HG03060 (cell line): Measurements from ENCODE around the gene CACNA1D.

Source experiments
- ATAC-seq: cut with Tn5 transposase; IDR thresholded peaks from one replicate; pipeline ENCODE4 v1.9.1; 2021; ENCODE audit warnings: low read depth, moderate number of reproducible peaks; ENCODE audit not compliant: unreplicated experiment

CACNA1D gene

DNA sequence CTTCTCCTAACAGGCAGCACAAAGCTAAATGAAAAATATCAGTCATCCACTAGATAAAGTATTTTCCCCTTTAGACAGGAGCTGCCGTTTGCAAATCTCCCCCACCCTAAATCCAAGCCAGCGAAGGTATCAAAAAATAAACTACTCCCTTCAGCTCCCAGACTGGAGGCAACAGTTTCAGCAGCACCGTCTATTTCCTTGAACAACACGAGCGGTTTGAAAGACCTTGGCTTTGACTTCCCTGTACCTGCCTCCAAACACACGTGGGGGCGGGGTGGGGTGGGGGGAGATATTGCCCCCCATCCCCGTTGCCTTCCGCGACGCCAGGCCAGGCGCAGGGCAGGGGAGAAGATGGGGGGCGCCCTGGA is 832 bp upstream of the CACNA1D start:
- no peak for ATAC-seq

DNA sequence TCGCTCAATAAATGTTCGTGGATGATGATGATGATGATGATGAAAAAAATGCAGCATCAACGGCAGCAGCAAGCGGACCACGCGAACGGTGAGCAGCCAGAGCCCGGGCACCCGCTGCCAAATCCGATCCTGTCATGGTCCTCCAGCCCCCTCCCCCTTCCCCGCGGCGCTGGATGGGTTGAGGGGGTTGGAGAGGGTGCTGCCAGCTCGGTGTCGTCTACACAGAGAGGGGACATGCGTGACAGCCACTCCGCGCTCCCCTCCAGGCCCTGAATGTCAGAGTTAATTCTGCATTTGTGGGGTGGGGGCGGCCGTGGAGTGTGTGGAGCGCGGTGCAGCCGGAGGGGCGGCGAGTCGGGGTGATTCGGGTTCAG is 722 bp downstream of the CACNA1D start:
- ATAC-seq, result no peak

DNA sequence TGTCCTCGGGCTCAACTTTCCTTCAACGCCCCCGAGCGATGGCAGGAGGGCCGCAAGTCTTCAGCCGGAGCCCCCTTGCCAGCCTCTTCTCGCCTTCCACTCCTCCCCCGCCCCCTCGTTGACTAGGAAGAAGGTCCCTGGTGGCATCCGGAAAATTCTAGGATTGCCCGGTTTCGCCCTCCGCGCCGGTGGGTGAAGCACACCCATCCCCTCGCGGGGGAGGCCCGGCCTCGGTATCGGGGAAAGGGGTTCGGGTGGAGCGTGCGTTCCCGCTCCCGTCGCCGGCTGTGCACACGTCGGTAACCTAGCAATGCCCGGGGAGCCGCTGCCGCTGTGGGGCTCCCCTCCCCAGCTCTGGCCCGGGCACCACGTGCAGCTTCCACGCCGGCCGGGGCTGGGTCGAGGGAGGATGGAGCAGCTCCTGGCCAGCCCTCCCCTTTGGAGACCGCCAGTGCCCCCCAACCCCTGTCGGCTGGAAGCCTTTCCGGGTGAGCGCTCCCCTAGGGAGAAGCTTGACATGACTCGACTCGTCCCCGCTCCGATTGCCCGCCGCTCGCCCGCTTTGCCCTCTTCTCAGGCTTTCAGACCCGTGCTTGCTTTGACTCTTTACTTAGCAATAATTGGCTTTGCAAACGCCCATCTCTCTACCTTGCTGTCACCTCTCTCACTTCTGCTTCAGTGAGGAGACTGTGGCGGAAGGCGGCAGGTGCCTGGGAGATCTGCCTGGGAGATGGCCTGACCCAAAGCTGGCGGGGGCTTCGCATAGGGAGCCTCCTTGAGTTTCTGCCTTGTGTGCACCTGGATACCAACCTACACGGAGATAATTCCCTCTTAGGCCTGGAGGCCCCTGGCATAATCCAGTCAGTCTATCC is 1.3 kb downstream of the CACNA1D start:
- ATAC-seq, result no peak

DNA sequence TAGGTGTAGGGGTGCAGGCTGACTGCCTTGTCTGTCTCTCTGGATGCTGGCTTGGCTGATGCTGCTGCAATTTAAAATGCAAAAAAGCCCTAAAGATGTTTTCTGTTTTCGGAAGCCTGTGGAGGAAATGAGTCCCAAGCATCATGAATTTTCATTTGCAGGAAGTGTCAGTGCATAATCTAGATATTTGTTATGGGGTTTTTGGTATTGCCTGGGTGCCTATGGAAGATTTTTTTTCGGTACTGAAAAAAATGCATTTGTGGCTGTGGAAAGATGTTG is 1.9 kb downstream of the CACNA1D start:
- no peak for ATAC-seq

DNA sequence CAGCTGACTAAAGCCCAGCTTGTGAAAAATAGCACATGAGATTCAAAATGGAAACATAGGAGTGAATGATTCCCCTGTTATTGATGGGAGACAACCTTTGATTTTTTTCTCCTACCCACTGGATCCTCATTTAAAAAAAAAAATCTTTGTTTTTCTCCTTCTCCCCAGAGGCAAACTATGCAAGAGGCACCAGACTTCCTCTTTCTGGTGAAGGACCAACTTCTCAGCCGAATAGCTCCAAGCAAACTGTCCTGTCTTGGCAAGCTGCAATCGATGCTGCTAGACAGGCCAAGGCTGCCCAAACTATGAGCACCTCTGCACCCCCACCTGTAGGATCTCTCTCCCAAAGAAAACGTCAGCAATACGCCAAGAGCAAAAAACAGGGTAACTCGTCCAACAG is 2.6 kb downstream of the CACNA1D start:
- no peak for ATAC-seq

DNA sequence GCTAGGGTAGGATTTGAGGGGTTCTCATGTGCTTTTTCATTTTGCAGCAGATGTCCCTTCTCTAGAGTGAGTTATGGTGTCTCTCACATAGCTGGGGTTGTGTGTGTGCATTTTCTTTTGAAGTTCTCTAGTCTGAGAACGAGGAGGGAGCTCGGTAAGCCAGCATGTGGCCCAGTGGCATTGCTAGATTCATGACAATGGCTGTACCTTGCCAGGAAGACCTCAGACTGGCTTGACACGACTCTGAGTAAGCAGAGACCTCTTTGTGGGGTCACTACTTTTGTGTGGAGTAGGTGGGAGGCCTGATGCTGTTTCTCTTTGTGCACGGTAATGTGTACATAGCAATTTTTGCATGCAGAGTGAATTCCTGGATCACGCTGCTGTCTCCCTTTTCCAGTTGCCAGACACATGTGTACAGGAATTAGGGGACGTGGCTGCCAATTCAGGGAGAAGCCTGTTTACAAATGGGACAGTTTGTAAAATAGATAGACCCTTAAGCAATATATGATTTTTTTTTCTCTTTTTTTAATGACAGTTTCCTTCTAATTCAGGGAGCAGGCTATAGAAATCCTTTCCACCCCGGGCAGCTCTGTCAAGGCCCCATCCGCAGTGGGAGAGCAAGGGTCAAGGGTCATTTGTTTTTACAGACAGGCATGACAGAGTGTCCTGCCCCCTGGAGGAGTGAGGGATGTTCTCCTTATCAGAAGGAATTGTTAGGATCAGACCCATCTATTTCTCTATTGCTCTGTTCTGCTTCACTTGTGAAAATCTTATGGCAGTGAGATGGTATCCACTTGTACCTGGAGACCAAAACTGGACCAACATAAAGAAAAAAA is 4.6 kb downstream of the CACNA1D start:
- no peak for ATAC-seq

DNA sequence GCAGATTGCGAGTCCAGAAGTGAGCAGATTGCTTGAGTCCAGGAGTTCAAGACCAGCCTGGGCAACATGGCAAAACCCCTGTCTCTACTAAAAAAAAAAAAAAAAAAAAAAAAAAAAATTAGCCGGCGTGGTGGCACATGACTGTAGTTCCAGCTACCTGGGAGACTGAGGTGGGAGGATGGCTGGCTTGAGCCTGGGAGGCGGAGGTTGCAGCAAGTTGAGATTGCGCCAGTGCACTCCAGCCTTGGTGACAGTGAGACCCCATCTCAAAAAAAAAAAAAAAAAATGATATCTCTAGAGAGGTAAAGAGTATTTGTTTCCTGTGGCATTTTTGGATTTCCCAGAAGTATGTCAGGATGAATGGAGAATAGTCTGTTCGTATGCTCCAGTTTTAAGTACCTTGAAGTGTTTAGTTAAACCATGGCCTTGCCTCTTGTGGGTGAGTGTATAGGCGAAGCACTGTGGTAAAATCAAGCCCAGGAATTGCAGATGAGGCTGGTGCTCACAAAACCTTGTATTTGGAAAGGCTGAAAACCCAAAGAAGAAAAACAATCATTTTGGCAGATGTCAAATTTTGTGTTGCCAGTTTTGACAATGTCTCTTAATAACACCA is 5.9 kb downstream of the CACNA1D start:
- no peak for ATAC-seq

DNA sequence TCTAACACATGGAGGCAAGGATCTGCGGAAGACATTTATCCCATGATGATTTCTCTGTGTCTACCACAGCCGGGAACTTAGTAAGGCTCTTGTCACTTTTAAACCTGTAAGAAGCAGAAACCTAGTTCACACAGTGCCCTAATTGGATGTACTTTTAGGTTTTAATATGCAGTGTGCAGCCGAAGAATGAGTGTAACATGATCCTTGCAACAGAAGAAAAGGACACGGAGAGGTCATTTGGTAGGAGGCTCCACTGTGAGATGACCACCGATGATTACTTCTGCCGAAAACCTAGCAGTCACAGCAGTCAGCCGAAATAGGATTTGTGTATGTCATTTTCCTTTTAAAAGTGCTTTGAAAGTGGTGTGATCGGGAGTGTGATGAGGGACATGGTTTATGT is 6.8 kb downstream of the CACNA1D start:
- ATAC-seq, result no peak

DNA sequence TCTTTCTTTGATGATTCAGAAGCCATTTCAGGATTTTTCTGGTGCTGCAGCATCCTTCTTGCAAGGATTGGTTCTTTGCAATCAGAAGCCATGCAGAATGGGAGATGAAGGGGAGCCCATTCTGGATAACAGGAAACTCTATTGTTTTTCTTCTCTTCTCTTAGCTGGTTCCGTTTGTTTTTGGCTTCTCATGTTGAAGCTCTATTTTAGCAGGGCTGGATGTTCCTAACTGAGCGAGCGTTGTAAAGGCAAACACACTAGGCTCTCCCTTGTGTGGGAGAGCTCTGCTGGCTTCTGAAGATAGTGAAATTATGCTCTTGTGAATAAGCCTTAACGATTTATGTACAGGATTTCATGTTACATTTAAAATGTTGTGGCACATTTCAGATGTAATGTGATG is 8.3 kb downstream of the CACNA1D start:
- no peak for ATAC-seq

DNA sequence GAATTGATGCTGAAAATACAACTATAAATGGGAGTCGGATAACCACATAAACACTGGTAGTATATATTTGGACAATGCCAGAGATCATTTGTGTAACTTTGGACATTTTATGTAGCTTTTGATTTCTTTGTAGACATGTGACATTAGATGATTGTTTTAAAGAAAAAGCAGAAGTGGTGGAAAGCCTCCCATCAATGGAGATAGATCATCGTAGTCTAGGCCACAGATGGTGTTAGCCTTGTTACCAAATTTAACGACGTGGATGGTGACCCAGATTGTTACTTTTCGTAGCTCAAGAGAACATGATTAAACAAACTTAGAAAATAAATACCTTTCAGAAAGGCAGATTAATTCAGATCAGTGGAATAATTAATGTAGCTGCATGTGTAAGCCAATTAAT is 8.8 kb downstream of the CACNA1D start:
- no peak for ATAC-seq

DNA sequence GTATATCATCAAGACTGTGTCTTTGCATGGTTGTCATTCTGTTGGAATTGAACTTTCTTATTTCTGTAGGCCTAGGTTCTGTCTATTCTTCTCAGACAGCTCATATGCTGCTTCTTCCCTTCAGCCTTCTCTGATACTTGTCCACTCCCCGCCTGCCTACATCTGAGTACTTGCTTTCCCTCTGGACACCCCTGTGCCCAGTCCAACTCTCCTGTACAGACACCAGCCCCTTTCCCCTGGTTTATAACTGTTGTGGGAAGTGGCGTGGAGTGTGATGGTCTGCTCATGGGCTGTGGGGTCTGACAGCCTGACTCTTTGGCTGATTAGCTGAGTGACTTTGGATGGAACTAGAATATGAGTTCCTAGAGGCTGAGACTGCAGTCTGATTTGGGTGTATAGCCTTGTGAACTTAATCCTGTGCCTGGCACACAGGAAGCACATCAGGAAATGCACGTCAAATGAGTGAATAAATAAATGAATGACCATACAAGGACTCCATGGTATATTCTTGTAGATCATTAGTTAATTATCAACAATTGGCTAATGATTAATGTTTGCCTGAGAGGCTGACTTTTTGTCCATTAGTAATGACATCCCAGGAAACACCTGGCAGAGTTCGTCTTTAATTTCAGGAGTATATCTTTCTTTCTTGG is 11.8 kb downstream of the CACNA1D start:
- no peak for ATAC-seq

DNA sequence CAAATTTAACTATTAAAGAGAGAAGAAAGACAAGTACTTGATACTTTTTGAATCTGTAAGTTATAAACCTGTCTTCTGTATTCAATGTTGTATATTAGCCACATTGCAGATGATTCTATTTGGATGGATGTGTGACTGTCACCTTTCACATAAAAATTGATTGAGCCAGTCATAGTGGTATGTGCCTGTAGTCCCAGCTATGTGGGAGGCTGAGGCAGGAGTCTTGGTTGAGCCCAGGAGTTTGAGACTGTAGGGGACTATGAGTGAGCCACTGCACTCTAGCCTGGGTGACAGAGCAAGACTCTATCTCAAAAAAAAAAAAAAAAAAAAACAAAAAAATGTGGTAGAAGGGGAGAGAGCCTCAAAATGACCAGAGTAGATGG is 12.3 kb downstream of the CACNA1D start:
- no peak for ATAC-seq

DNA sequence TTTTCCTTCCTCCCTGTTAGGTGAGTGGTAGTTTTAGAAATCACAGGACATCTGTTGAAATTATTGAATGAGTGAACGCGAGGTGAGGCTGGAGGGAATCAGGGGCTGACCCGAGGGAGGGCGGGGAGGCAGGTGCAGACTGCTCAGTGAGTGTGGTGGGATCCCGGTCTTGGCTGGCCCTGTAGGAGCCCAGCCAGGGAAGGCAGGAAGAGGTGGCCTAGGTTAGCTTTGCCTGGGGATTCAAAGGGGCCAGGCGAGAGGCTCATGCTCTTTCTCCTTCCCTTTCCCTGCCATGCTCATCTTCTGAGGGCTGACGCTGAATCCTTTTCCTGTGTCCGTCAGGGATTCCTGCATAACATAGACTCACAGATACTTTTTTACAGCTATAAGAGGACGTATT is 15.1 kb downstream of the CACNA1D start:
- no peak for ATAC-seq

DNA sequence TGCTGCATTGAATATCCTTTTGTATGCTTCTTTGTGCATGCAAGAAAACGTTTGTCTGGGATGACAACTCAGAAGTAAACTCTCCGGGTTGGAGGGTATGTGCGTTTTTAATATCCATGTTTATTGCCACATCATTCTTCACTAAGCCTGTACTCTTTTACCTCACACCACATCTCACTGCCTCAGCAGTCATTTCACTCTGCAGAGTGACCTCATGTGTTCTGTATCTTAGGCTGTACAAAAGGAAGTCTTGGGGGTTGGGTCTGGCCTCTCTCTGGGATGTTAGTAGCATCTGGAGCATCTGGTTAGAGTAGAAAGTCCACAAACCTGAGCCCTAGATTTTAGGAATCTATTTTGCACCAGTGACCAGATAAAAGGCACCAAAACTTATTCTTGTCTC is 16.1 kb downstream of the CACNA1D start:
- ATAC-seq, result no peak

DNA sequence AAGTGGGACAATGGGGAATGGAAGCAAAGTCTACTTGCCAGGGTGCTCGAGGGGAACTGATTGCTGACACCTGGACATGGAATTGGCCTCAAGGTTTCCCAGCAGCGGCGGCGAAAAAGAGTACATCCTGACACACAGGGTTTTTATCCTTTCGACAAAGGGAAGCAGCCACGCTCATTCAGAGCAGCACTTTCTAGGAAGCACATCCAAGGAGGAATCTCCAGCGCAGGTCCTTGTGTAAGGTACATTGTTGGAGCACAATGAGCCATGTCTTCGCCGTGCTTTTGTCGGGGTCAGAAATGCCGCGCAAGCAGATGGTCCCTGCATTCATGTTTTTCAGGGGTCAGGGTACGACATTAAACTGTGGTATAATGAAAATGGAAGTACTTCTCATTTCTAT is 16.8 kb downstream of the CACNA1D start:
- no peak for ATAC-seq

DNA sequence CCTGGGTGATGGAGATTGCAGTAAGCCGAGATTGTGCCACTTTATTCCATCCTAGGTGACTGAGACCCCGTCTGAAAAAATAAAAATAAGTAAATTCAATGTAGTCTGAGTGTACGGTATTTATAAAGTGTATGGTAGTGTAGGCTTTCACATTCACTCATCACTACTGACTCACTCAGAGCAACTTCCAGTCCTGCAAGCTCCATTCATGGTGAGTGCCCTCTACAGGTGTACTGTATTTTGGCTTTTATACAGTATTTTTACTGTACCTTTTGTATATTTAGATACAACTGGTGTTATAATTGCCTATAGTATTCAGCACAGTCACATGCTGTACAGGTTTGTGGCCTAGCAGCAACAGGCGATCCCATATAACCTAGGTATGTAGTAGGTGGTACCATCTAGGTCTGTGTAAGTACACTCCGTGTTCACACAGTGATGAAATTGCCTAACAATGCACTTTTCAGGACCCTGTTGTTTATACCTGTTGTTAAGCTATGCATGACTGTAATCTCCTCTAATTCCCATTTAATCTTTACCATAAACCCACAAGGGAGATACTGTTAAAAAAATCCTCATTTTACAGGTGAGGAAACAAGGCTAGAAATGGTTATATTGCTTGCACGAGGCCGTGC is 19.3 kb downstream of the CACNA1D start:
- ATAC-seq, result no peak

DNA sequence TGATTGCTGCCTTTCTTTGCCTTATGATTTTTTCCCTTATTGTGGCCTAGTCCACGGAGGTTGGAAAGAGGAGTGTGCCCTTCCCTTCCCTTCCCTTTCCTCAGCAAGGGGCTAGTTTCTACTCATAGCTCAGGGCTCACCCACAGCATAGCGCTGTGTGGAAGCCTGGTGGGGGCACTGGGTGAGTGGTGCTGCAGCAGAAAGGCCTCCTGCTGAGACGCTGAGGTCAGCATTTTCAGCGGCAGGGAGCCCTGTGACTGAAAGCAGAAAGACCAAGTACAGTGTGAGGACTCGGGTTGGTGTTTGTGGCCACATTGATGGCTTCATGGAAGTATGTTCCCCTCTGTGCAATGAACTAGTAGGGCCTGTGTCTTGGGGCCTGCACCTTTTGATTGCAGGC is 21.9 kb downstream of the CACNA1D start:
- no peak for ATAC-seq

DNA sequence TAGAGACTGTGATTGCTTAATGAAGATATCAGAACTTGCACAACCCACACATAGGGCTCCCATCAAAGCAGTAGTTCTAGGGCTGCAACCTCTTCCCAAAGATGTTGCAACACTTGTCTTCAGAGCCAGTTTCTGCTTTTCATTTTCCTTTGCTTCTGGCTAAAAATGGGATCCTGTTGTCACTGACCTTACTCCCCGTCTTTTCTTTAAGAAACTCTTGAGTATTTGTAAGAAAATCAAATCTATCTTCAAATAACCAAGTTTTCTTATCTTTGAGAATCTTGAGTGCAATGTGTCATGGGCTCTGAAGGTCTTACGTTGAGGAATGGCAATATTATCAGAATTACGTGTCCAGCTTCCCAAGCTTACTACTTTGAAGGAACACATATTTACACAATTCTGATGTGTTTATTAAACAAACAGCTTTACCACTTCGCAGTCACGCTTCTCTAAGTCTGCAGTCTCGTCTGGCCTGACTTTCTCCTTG is 24.1 kb downstream of the CACNA1D start:
- ATAC-seq, result no peak

DNA sequence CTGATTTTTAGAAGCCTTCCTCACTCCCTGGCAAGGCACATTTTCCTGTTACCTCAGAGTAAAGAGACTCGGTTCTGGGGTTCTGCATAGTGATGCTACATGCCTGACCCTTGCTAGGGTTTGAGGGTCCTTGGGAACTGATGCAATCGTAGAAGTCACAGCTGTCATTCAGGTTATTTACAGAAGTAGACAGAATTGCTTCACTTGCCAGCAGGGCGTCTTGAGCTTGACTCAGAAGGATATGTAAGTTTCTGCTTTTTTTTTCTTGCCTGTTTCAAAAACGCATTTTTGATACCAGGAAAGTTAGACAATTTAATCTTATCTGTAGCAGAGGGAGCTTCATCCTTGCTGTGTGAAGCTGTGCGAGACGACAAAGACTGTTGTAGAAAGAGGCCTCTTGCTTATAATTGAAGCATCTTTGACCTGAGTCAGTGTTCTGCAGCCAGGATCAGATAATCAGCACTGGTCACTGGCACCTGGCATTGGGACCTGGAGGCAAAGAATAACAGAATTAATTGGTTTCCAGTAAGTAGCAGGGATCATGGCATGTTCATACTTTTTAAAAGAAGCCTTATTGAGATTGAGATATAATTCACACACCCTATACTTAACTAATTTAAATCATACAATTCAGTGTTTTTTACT is 24.8 kb downstream of the CACNA1D start:
- ATAC-seq, result no peak

DNA sequence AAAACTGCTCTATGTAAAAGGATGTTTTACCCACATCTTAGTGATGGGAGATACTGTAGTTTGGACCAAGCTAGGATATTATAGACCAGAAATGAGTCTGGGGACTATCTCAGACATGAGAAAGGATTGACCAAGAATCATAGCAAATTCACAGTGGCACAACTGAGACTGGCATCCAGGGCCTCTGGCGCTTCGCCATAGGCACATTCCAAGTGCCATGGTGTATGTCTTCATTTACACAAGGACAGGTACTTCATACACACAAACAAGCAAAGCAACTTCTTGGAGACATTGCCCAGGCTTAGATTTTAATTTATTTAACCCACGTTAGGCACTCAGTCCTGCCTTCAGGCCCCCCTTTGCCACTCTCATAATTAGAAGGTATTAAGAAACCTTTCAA is 28.9 kb downstream of the CACNA1D start:
- no peak for ATAC-seq
